H4 (cell line): Measurements from ENCODE around the gene ABCD4. TPM values are rescaled to one million over a fixed set of nuclear protein-coding genes. Genes with fewer than 3 reads are reported as not detected.
"Not testable (repeated sequence)": the region's sequence is repeated elsewhere in the genome, so short reads cannot be mapped to it uniquely, and the experiment has no call there.

Source experiments
- DNase-seq: peaks from one replicate; pipeline ENCODE4 v3.0.0-alpha.2; 2015; ENCODE audit warnings: low spot score
- total RNA-seq: library from RNA; depleted of rRNA; stranded (reverse); fragments of >200 nt; shearing (Covaris generic); gene quantifications from 2 replicates; pipeline ENCODE4 v1.2.3, GENCODE V29; 2014; rRNA removed

Gene ABCD4
- 15.3 and 18.5 TPM in 2 replicates for total RNA-seq

DNA sequence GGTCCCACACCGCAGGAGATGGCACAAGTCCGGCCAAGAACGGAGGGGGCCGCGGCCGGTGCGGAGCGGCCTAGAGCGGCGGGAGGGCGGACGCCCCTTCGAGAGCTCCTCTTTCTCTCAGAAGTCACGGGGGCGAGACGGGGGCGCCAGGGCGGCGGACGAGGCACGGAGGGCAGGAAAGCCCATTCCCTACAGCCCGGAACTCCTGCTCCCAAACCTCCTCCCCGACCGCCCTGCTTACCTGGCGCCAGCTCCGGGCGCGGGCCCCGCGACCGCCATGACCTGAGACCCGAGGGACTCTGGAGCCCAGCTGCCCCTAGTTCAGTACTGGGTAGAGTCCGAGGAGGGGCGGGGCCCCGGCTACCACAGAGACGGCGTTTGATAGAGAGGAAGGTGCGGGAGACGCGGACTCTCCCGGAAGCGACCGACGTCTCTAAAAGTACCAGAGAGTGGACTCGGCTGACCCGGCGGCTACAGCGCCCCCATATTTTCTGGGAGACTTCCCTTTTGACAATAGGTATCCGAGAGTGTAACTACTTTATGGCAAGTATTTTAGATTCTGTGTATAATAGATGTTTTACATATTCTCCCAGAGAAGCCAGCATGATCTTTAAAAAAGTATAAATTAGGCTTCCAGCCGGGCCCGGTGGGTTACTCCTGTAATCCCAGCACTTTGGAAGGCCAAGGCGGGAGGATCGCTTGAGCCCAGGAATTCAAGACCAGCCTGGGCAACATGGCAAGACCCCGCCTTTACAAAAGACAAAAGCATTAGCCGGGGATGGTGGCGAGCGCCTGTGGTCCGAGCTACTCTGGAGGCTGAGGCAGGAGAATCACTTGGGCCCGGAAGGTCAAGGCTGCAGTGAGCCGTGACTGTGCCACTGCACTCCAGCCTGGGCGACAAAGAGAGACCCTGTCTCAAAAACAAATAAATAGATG lies at the start of gene ABCD4:
Gene ABCD4, minus strand, starts transcription at position 301 of the 936 bp plus-strand sequence. Its CDS starts 22 bp downstream, at position 279.
- DNase-seq = peak; percentile 85

GRCh38 chr14:74350928-74351323 lies 48.2 kb upstream of the ABCD4 start:
- no peak for DNase-seq

DNA sequence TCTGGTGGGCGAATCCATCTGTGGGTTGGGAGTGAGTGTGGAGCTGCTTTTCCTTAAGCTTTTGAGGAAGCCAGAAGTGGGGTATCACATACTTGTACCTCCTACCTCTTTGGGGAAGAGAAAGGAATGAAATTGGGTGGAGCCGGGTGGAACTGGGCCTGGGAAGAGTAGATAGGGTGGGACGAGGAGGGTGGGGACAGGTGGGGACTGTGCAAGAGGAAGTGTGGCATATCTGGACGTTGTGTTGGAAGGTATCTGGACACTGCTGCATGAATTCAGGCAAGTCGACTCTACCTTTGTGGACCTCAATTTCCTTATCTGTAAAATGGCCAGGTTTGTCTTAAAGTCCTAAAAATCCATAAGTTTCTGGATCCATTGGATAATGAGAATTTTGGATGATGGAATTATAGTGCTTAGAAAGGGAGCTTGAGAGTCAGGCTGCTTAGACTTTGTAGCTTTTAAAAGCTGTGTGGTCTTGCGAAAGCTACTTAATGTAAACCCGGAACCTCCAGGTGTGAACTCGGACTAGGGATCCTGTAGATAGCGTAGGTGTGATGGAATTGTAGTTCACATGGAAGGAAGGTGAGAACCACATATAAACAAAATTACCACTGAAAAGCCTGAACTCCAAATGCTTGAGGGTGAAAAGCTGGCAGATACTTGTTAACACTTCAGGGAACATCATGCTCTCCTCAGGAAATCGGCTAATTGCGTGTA lies 47.6 kb upstream of the ABCD4 start:
- no peak for DNase-seq

DNA sequence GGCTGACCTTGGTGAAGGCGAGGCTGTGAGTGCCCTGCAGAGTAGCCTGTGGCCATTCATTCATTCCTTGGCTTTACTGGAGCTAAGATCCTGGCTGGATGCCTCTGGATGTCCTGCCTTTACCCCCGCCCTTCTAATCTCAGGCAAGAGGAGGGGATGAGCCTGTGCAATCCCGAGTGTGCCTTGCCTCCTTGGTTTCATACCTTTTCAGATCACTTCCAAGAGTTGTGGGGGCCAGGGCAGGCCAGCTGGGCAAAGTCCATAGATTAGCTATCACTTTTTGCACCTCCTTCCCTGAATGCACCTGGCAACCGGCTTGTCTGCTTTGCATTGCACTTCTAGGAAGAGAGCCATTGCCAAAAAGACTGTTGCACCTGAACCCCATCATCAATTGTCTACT lies 47.0 kb upstream of the ABCD4 start:
- DNase-seq = no peak

DNA sequence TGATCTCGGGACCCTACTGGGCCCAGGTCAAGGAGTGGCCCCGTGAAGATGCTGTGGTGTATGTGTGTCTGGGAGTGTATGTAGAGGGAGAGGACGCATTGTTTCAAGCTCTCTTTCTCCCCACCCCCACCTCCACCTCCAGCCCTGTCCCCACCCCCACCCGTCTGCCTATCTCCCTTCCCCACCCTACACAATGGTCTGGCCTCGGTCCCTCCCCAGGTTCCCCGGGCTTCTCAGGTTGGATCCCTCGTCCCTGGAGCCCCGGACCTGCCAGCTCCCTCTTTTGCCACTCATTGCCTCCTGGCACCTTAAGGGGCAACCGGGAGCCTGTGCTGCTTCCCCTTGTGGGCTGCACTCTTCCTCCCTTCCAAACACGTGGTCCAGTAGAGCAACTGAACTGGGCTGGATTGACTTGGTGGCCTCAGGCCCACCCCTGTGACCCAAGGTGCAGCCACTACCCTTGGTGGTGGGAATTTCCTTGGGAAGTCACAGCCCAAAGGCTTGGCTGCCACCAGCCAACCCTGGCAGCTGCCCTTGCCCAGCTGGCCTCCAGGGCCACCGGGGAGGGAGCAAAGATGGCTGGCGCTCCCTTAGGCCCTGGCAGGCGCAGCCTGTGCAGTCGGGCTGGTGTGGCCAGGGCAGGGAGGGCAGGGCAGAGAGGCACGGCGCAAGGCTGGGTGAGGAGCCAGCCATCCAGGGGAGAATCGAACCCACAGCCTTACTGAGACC lies 46.2 kb upstream of the ABCD4 start:
- no peak for DNase-seq

- no peak for DNase-seq
Observed at GRCh38 chr14:74348241-74348734, 45.6 kb upstream of the ABCD4 start, which contains the start of gene VRTN. Gene VRTN, plus strand, starts transcription at chr14:74348471. Its CDS starts 8,313 bp downstream, at chr14:74356784.

GRCh38 chr14:74347795-74348100 lies 45.0 kb upstream of the ABCD4 start:
- no peak for DNase-seq

GRCh38 chr14:74347097-74347794 lies 44.5 kb upstream of the ABCD4 start:
- DNase-seq = no peak

- DNase-seq = no peak
Observed at GRCh38 chr14:74346341-74346740, 43.6 kb upstream of the ABCD4 start.

- DNase-seq = peak; percentile 92
Observed at GRCh38 chr14:74333909-74334308, 31.2 kb upstream of the ABCD4 start.

GRCh38 chr14:74329950-74330552 lies 27.3 kb upstream of the ABCD4 start:
- not testable (repeated sequence) for DNase-seq

- DNase-seq = no peak
Observed at GRCh38 chr14:74326369-74327152, 23.8 kb upstream of the ABCD4 start.

DNA sequence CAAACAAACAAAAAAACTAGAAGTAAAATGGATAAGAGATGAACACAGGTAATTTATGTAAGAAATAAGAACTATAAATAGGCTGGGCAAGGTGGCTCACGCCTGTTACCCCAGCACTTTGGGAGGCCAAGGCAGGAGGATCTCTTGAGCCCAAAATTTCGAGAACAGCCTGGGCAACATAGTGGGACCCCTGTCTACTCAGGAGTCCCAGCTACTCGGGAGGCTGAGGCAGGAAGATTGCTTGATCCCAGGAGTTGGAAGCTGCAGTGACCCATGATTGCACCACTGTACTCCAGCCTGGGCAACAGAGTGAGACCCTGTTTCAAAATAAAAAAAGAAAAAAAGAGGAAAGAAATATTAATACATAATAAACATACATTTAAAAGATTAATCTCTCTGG lies 22.7 kb upstream of the ABCD4 start:
- DNase-seq = no peak

DNA sequence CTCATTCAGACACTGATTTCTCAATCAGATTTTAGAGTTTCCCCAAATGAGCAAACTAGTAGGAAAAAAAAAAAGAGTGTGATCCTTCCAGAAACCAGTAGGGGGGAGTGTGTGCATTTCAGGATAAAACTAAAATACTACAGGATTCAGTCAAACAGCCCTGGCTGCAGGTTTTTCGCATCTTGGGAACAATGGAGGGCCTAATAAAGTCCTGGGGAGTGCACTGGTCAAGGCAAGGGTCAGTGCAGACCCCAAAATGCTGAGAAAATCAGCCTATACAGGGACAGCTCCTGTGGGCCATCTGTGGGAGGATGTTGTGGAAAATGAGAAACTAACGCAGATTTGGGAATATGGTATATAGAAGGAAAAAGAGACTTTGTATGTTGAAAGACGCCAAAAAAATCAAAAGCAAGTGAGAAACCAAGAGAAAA lies 22.2 kb upstream of the ABCD4 start:
- DNase-seq = peak; percentile 22

DNA sequence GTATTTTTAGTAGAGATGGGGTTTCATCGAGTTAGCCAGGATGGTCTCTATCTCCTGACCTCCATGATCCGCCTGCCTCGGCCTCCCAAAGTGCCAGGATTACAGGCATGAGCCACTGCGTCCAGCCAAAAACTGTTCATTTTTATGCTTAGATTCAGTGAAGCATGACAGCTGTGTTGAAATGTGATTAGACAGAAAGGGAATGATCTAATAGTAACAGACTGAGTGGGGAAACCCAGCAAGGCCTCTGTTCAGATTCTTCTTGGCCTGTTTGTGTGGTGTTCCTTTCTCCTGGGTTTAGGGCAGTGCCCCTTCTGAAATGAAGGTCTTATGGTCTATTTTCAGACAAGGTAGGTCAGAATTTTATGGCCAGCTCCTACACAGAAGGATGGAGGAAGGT lies 11.8 kb upstream of the ABCD4 start:
- DNase-seq = no peak

- DNase-seq = no peak
Observed at GRCh38 chr14:74313601-74314000, 10.9 kb upstream of the ABCD4 start.

DNA sequence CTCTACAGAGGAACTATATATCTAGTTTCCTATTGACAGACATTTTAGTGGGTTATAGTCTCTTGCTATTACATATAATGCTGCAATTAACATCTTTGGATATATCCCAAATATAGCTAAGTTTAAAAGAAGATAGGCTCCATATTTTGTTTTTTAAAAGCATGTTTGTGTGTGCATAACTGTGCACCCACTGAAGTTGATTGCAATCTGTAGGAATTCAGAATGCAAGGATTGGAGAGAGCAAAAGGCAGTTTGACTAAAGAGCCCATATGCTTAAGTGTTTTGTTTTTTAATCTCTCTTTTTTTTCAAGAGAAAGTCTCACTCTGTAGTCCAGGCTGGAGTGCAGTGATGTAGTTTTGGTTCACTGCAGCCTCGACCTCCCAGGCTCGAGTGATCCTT lies 9.4 kb upstream of the ABCD4 start:
- DNase-seq = no peak

DNA sequence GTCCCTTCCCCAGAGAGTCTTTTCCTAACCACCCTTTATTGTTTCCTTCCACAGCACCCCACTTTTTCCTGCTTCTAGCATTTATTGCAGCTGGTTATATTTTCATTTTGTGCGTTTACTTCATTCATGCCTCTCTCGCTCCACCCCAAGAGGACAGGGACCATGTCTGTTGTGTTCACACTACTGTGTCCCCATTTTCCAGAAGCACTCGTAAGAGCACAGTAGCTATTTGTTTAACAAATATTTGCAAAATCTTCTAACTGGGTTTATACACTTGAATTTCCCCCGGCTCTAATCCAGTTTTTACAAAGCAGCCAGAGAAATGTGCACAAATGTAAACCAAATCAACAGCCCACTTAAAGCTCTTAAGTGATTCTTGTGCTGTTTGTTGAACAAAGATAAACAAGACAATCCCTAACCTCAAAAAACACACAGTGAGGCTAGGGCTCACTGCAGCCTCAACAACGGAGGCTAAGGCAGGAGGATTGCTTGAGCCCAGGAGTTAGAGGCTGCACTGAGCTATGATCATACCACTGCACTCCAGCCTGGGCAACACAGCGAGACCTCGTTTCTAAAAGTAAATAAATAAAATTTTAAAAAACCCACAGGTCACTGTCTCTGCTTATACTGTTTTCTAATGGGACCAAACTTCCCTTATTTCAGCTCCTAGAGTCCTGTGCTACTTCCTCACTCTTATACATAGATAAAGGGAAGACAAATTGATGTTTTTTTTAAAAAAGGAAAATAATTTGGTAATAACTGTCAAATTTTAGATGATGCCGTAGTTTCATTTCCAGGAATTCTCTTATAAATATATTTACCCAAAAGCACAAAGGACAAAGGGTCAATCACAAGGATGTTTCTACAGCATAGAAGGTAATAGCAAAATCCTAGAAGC lies 6.6 kb upstream of the ABCD4 start:
- DNase-seq = no peak

DNA sequence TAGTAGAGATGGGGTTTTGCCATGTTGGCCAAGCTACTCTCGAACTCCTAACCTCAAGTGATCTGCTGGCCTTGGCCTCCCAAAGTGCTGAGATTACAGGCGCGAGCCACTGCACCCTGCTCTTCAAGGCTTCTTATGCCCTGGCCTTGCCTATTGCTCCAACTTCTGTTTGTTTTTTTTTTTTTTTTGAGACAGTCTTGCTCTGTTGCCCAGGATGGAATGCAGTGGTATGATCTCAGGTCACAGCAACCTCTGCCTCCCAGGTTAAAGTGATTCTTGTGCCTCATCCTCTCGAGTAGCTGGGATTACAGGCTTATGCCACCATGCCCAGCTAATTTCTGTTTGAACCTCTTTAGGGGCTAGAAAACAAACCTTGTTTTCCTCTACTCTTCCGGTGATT lies 6.0 kb upstream of the ABCD4 start:
- no peak for DNase-seq
